Ramos (cell line): ENCODE measurements around the gene RALGPS1.

ENCODE experiments used
- in situ Hi-C: fragments of 300-500 bp; cut with MboI; formaldehyde crosslinking; loops from one replicate; pipeline ENCODE4 v1.14.3; 2022; ENCODE audit warnings: low sequenced_read_pairs; ENCODE audit not compliant: unreplicated experiment

The RALGPS1 gene

GRCh38 chr9:127195976-127196825, 281.6 kb downstream of the RALGPS1 start:
- in situ Hi-C loops: loop anchor here (5.0 to 10.0 kb wide), 2 partner anchors 231 to 259 kb away; no protein-coding TSS in a partner anchor

GRCh38 chr9:127196826-127197145, 282.2 kb downstream of the RALGPS1 start:
- in situ Hi-C loops: loop anchor here (5.0 to 10.0 kb wide), 2 partner anchors 232 to 259 kb away; no protein-coding TSS in a partner anchor

- in situ Hi-C loops: loop anchor here (5.0 to 10.0 kb wide), 2 partner anchors 233 to 260 kb away; no protein-coding TSS in a partner anchor
Measured at GRCh38 chr9:127197186-127197860, 282.7 kb downstream of the RALGPS1 start.

- in situ Hi-C loops: loop anchor here (5.0 to 10.0 kb wide), 2 partner anchors 233 to 261 kb away; no protein-coding TSS in a partner anchor
Measured at GRCh38 chr9:127197861-127198430, 283.4 kb downstream of the RALGPS1 start.

GRCh38 chr9:127198587-127198986, 284.0 kb downstream of the RALGPS1 start:
- in situ Hi-C loops: loop anchor here (5.0 to 10.0 kb wide), 2 partner anchors 234 to 261 kb away; no protein-coding TSS in a partner anchor

- in situ Hi-C loops: loop anchor here (5.0 to 10.0 kb wide), 2 partner anchors 234 to 262 kb away; no protein-coding TSS in a partner anchor
Measured at GRCh38 chr9:127199001-127199791, 284.6 kb downstream of the RALGPS1 start.

- in situ Hi-C loops: no loop called here
Measured at GRCh38 chr9:127200106-127200862, 285.7 kb downstream of the RALGPS1 start.

- in situ Hi-C loops: no loop called here
Measured at GRCh38 chr9:127201071-127201541, 286.5 kb downstream of the RALGPS1 start.

GRCh38 chr9:127201731-127202130, 287.1 kb downstream of the RALGPS1 start:
- in situ Hi-C loops: no loop called here

GRCh38 chr9:127202461-127203169, 288.0 kb downstream of the RALGPS1 start:
- in situ Hi-C loops: no loop called here

GRCh38 chr9:127203681-127204327, 289.2 kb downstream of the RALGPS1 start:
- in situ Hi-C loops: no loop called here

- in situ Hi-C loops: no loop called here
Measured at GRCh38 chr9:127204771-127205470, 290.3 kb downstream of the RALGPS1 start.

GRCh38 chr9:127205952-127206351, 291.4 kb downstream of the RALGPS1 start:
- in situ Hi-C loops: no loop called here

- in situ Hi-C loops: no loop called here
Measured at GRCh38 chr9:127206666-127207065, 292.1 kb downstream of the RALGPS1 start.

GRCh38 chr9:127207734-127208410, 293.3 kb downstream of the RALGPS1 start:
- in situ Hi-C loops: no loop called here

- in situ Hi-C loops: no loop called here
Measured at GRCh38 chr9:127208416-127208815, 293.8 kb downstream of the RALGPS1 start.

GRCh38 chr9:127209220-127209619, 294.6 kb downstream of the RALGPS1 start:
- in situ Hi-C loops: no loop called here
